HepG2 (cell line): ENCODE results near the gene MRPL48. TPM values are rescaled to one million over a fixed set of nuclear protein-coding genes. Genes with fewer than 3 reads are reported as not detected.

Experiments
- AKNA ChIP-seq: sonication (generic); formaldehyde crosslinking; IDR thresholded peaks from 2 replicates; pipeline ENCODE4 v1.4.0; 2020; ENCODE audit warnings: missing genetic modification reagents, borderline replicate concordance
- FOSL2 ChIP-seq: sonication (generic); formaldehyde crosslinking; IDR thresholded peaks from 2 replicates; pipeline ENCODE4 v1.4.0; 2020; ENCODE audit warnings: missing genetic modification reagents
- GATAD1 ChIP-seq: IDR thresholded peaks from 2 replicates; pipeline ENCODE4 v1.6.1; 2016; ENCODE audit warnings: missing genetic modification reagents, missing compliant biosample characterization
- MIXL1 ChIP-seq: IDR thresholded peaks from 2 replicates; pipeline ENCODE4 v1.6.1; 2016
- PAXIP1 ChIP-seq: sonication (generic); formaldehyde crosslinking; conservative IDR thresholded peaks from 2 replicates; pipeline ENCODE4 v1.4.0; 2020; ENCODE audit warnings: mild to moderate bottlenecking, missing genetic modification reagents, moderate library complexity
- PRDM15 ChIP-seq: sonication (generic); formaldehyde crosslinking; IDR thresholded peaks from 2 replicates; pipeline ENCODE4 v1.4.0; 2020; ENCODE audit warnings: missing genetic modification reagents
- PREB ChIP-seq: sonication (generic); formaldehyde crosslinking; IDR thresholded peaks from 2 replicates; pipeline ENCODE4 v1.4.0; 2020; ENCODE audit warnings: missing genetic modification reagents
- UBTF ChIP-seq: sonication (generic); formaldehyde crosslinking; IDR thresholded peaks from 2 replicates; pipeline ENCODE4 v1.4.0; 2020; ENCODE audit warnings: mild to moderate bottlenecking, missing genetic modification reagents
- ZNF362 ChIP-seq: sonication (generic); formaldehyde crosslinking; IDR thresholded peaks from 2 replicates; pipeline ENCODE4 v1.4.0; 2020; ENCODE audit warnings: missing genetic modification reagents, mild to moderate bottlenecking, borderline replicate concordance
- polyA plus RNA-seq, 8 experiments: library from polyadenylated mRNA; depleted of rRNA in 3 of 8; stranded (reverse) in 7 of 8; unstranded in 1 of 8; fragments of >200 nt; fragmentation: Illumina TruSeq in 4 of 8; extraction: Trizol in 4 of 8; gene quantifications; 2 replicates each; pipeline versions ENCODE4 v1.2.1 to v1.2.3, GENCODE V29; 2011 to 2016; ENCODE audit warnings: low read depth in 4 of 8, missing spikeins in 1 of 8, mixed read lengths in 1 of 8; ENCODE audit not compliant: insufficient read depth in 1 of 8
- total RNA-seq, 5 experiments: library from RNA; depleted of rRNA; stranded (reverse); fragments of >200 nt; fragmentation: Illumina TruSeq; extraction: Trizol; gene quantifications; 2 replicates each; pipeline ENCODE4 v1.2.3, GENCODE V29; 2016; ENCODE audit warnings: low read depth in 1 of 5

The MRPL48 gene
- total and polyA plus RNA-seq, 2 of the 13 experiments (the other 11 are each of a cell fraction or from before 2014, with no cell fraction given), result 61.2 to 67.9 TPM

GRCh38 chr11:73779084-73779902 lies 8.4 kb upstream of the MRPL48 start (continued):
- peak; percentile 63 for TF ChIP-seq PAXIP1
- no peak for TF ChIP-seq AKNA (CRISPR knock-in tag)
- TF ChIP-seq GATAD1, result peak; percentile 61; the same call in 1 of the 2 replicates
- TF ChIP-seq UBTF (CRISPR knock-in tag), result peak; percentile 49; the same call in 1 of the 2 replicates
- TF ChIP-seq FOSL2 (CRISPR knock-in tag), result peak; percentile 98
- TF ChIP-seq ZNF362, result no peak
- no peak for TF ChIP-seq PREB (CRISPR knock-in tag)
- TF ChIP-seq MIXL1, result peak; percentile 28
- TF ChIP-seq PRDM15 (CRISPR knock-in tag), result no peak
